Measurements from ENCODE around the gene PHLDA1. TPM values are rescaled to one million over a fixed set of nuclear protein-coding genes. Genes with fewer than 3 reads are reported as not detected.

Gene PHLDA1
- total and polyA plus RNA-seq, 2 donors (not counting 3 experiments of a cell fraction or from before 2014, with no cell fraction given): 14.1 to 30.8 TPM

DNA sequence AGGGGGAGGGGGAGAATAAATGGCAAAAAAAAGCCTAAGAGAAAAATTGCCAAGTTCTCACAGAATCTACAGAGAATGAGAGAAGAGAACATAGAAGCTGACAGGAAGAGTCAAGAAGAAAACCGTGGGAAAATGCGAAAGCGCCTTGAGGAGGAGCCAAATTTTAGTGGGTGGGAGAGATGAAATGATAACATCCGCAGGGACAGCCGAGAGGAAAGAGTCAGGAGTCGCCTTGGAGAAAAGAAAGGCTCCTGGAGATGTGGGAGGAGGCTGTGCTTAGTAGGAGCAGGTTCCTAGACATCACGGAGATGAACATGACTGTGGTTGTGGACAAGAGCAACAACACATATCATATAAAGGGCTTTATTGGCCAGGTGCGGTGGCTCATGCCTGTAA, 49.4 kb downstream of the PHLDA1 start:
- H3K4me1 ChIP-seq (ENCODE audit: control insufficient read depth, extremely low read depth, insufficient read depth, low read length): peaks cover 39% of the 10 kb centered on the region
- peak overlapping the region; percentile 10 for H2AFZ ChIP-seq (ENCODE audit: low read depth, low read length)
- no peak overlapping the region for H3K9ac ChIP-seq (replicated peaks; ENCODE audit: extremely low read depth, insufficient read depth, low read length)
- no peak for FAIRE-seq
- no peak overlapping the region for H3K4me3 ChIP-seq (replicated peaks in 1 of 3; ENCODE audit: insufficient read depth in 1 of 3, low read depth in 1 of 3, low read length in 3 of 3)
- POLR2A ChIA-PET: interaction anchor here (0.7 to 4.9 kb wide), 3 partner anchors 20 to 49 kb away, joined by 3 to 20 read pairs (median 3); partner anchors contain the start of gene PHLDA1
- intact Hi-C loops (cut with micrococcal nuclease): no loop called here
- no peaks in the 10 kb centered on the region for H3K27me3 ChIP-seq (ENCODE audit: control insufficient read depth in 2 of 2, insufficient read depth in 2 of 2, low read length in 2 of 2)
- TF ChIP-seq, protein P1, sequence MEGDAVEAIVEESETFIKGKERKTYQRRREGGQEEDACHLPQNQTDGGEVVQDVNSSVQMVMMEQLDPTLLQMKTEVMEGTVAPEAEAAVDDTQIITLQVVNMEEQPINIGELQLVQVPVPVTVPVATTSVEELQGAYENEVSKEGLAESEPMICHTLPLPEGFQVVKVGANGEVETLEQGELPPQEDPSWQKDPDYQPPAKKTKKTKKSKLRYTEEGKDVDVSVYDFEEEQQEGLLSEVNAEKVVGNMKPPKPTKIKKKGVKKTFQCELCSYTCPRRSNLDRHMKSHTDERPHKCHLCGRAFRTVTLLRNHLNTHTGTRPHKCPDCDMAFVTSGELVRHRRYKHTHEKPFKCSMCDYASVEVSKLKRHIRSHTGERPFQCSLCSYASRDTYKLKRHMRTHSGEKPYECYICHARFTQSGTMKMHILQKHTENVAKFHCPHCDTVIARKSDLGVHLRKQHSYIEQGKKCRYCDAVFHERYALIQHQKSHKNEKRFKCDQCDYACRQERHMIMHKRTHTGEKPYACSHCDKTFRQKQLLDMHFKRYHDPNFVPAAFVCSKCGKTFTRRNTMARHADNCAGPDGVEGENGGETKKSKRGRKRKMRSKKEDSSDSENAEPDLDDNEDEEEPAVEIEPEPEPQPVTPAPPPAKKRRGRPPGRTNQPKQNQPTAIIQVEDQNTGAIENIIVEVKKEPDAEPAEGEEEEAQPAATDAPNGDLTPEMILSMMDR (IDR thresholded peaks at IDR 0.05; ENCODE audit: extremely low read depth in 1 of 2, insufficient read depth in 1 of 2, low read depth in 1 of 2, low read length in 2 of 2): no peak
- TF ChIP-seq EZH2 (IDR thresholded peaks at IDR 0.05; ENCODE audit: borderline replicate concordance, low read depth, low read length, severe bottlenecking): no peak
- peak; percentile 19 for TF ChIP-seq GATA2 (IDR thresholded peaks at IDR 0.05; ENCODE audit: insufficient read depth, insufficient read length, low read depth, low read length)
- TF ChIP-seq, protein P2, sequence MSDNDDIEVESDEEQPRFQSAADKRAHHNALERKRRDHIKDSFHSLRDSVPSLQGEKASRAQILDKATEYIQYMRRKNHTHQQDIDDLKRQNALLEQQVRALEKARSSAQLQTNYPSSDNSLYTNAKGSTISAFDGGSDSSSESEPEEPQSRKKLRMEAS (IDR thresholded peaks at IDR 0.05; ENCODE audit: insufficient read depth, insufficient read length): no peak
- no peaks in the 10 kb centered on the region for H4K20me1 ChIP-seq (replicated peaks; ENCODE audit: control insufficient read depth, extremely low read depth, insufficient read depth, low read length)
- no peak overlapping the region for H3K4me2 ChIP-seq (ENCODE audit: insufficient read depth, low read length)
- no peaks in the 10 kb centered on the region for H3K9me3 ChIP-seq (replicated peaks; ENCODE audit: control insufficient read depth, insufficient read depth, low read length)
- H3K9me1 ChIP-seq (replicated peaks; ENCODE audit: control insufficient read depth, extremely low read depth, insufficient read depth, low read length): no peaks in the 10 kb centered on the region
- dilution Hi-C loops (cut with MboI; ENCODE audit: extremely low pct_ligation_motif_present, low sequenced_read_pairs): no loop called here
- H3K27ac ChIP-seq (ENCODE audit: insufficient read depth, low read depth, low read length): no peak overlapping the region
- no peaks in the 10 kb centered on the region for H3K79me2 ChIP-seq (ENCODE audit: control insufficient read depth, insufficient read depth, low read length)
- CTCF ChIA-PET: interaction anchor here (1.1 to 1.7 kb wide), 5 partner anchors 32 to 56 kb away, joined by 3 to 6 read pairs (median 4); partner anchors contain the start of gene PHLDA1
- DNase-seq (ENCODE audit: low read depth, low spot score): peak; percentile 68
- BruUV-seq (replicated peaks): no TSS peak
- no peaks in the 10 kb centered on the region for H3K36me3 ChIP-seq (ENCODE audit: control insufficient read depth in 2 of 2, extremely low read depth in 1 of 2, insufficient read depth in 2 of 2, low read length in 2 of 2)
